Measurements from ENCODE around the gene CDH22.

Gene CDH22

GRCh38 chr20:46169245-46170171, 138.8 kb downstream of the CDH22 start:
- no peak for DNase-seq (ENCODE audit: low spot score)

- DNase-seq (ENCODE audit: low spot score) = no peak
These were observed 139.9 kb downstream of the CDH22 start for GRCh38 chr20:46168438-46168837.

GRCh38 chr20:46167080-46167479, 141.2 kb downstream of the CDH22 start:
- no peak for DNase-seq (ENCODE audit: low spot score)

- DNase-seq (ENCODE audit: low spot score) = no peak
These were observed 144.0 kb downstream of the CDH22 start for GRCh38 chr20:46164254-46164653.

GRCh38 chr20:46161921-46162320, 146.4 kb downstream of the CDH22 start:
- DNase-seq (ENCODE audit: low spot score) = no peak

- DNase-seq (ENCODE audit: low spot score) = no peak
These were observed 147.6 kb downstream of the CDH22 start for GRCh38 chr20:46160661-46161060.

GRCh38 chr20:46159101-46159897, 149.0 kb downstream of the CDH22 start:
- no peak for DNase-seq (ENCODE audit: low spot score)

GRCh38 chr20:46158476-46158987, 149.8 kb downstream of the CDH22 start:
- no peak for DNase-seq (ENCODE audit: low spot score)

- DNase-seq (ENCODE audit: low spot score) = no peak
These were observed 150.7 kb downstream of the CDH22 start for GRCh38 chr20:46157625-46158024.

GRCh38 chr20:46157076-46157592, 151.2 kb downstream of the CDH22 start:
- DNase-seq (ENCODE audit: low spot score) = no peak

GRCh38 chr20:46156065-46156464, 152.2 kb downstream of the CDH22 start:
- DNase-seq (ENCODE audit: low spot score) = no peak

- DNase-seq (ENCODE audit: low spot score) = no peak
These were observed 153.5 kb downstream of the CDH22 start for GRCh38 chr20:46154796-46155195.

GRCh38 chr20:46154305-46154704, 154.0 kb downstream of the CDH22 start:
- no peak for DNase-seq (ENCODE audit: low spot score)

- no peak for DNase-seq (ENCODE audit: low spot score)
These were observed 155.3 kb downstream of the CDH22 start for GRCh38 chr20:46152824-46153586.

GRCh38 chr20:46151936-46152335, 156.4 kb downstream of the CDH22 start:
- no peak for DNase-seq (ENCODE audit: low spot score)

- no peak for DNase-seq (ENCODE audit: low spot score)
These were observed 157.4 kb downstream of the CDH22 start for GRCh38 chr20:46150943-46151342.

- no peak for DNase-seq (ENCODE audit: low spot score)
These were observed 159.7 kb downstream of the CDH22 start for GRCh38 chr20:46148313-46149208.

GRCh38 chr20:46145713-46146112, 162.6 kb downstream of the CDH22 start:
- no peak for DNase-seq (ENCODE audit: low spot score)

GRCh38 chr20:46144432-46145025, 163.8 kb downstream of the CDH22 start:
- DNase-seq (ENCODE audit: low spot score) = no peak

- no peak for DNase-seq (ENCODE audit: low spot score)
These were observed 166.2 kb downstream of the CDH22 start for GRCh38 chr20:46142124-46142523.
